Measurements from ENCODE around the gene C1QA.

Gene C1QA

DNA sequence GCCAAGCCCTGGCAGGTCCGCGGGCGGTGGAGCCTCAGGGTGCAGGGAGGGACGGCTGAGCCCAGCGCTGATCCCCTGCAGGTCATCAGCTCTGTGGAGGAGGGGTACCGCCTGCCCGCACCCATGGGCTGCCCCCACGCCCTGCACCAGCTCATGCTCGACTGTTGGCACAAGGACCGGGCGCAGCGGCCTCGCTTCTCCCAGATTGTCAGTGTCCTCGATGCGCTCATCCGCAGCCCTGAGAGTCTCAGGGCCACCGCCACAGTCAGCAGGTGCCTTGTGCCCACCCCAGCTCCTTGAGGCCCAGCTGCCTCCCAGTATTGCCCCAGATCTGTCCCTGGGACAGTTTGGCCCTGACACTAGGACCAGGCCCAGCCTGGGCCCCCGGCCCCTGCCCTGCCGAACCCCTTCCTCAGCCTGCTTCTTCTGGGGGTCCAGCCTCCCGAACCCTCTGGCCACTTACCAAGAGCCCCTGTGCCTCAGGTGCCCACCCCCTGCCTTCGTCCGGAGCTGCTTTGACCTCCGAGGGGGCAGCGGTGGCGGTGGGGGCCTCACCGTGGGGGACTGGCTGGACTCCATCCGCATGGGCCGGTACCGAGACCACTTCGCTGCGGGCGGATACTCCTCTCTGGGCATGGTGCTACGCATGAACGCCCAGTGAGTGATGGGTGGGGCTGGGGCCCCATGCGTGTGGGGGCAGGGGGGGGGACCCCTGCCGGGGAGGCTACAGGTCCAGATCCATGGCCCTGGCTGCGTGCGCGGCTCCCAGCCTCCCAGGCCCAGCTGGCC lies 35.4 kb upstream of the C1QA start:
- Histone ChIP-seq H3K9me2 (ENCODE audit: low read depth, low read length) (no peaks in the 10 kb centered on the region), H3K79me2 (ENCODE audit: insufficient read depth, low read length) (no peaks in the 10 kb centered on the region), H3K27me3 (ENCODE audit: insufficient read depth, low read length) (no peaks in the 10 kb centered on the region; the same call in 1 of the 2 replicates), H3K36me3 (ENCODE audit: insufficient read depth, low read length) (no peaks in the 10 kb centered on the region), H3K4me1 (ENCODE audit: insufficient read depth, low read length, severe bottlenecking) (no peaks in the 10 kb centered on the region), H3K9ac (ENCODE audit: low read length) (no peak overlapping the region), H3F3A (ENCODE audit: insufficient read depth, low read length) (no peaks in the 10 kb centered on the region), H2AFZ (ENCODE audit: low read length) (no peak overlapping the region), H3K9me3 (ENCODE audit: low read length) (no peaks in the 10 kb centered on the region), H3K4me3 (ENCODE audit: low read depth, low read length, poor library complexity, severe bottlenecking) (no peak overlapping the region), H3K4me2 (ENCODE audit: low read length) (no peak overlapping the region), H4K20me1 (ENCODE audit: insufficient read depth, low read length) (no peaks in the 10 kb centered on the region), H3K27ac (ENCODE audit: low read depth, low read length, poor library complexity, severe bottlenecking) (no peak overlapping the region)
- TF ChIP-seq, protein P1, sequence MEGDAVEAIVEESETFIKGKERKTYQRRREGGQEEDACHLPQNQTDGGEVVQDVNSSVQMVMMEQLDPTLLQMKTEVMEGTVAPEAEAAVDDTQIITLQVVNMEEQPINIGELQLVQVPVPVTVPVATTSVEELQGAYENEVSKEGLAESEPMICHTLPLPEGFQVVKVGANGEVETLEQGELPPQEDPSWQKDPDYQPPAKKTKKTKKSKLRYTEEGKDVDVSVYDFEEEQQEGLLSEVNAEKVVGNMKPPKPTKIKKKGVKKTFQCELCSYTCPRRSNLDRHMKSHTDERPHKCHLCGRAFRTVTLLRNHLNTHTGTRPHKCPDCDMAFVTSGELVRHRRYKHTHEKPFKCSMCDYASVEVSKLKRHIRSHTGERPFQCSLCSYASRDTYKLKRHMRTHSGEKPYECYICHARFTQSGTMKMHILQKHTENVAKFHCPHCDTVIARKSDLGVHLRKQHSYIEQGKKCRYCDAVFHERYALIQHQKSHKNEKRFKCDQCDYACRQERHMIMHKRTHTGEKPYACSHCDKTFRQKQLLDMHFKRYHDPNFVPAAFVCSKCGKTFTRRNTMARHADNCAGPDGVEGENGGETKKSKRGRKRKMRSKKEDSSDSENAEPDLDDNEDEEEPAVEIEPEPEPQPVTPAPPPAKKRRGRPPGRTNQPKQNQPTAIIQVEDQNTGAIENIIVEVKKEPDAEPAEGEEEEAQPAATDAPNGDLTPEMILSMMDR (IDR thresholded peaks at IDR 0.05; ENCODE audit: low read length): no peak
- no peak for TF ChIP-seq EZH2 (IDR thresholded peaks at IDR 0.05; ENCODE audit: borderline replicate concordance, low read length)

DNA sequence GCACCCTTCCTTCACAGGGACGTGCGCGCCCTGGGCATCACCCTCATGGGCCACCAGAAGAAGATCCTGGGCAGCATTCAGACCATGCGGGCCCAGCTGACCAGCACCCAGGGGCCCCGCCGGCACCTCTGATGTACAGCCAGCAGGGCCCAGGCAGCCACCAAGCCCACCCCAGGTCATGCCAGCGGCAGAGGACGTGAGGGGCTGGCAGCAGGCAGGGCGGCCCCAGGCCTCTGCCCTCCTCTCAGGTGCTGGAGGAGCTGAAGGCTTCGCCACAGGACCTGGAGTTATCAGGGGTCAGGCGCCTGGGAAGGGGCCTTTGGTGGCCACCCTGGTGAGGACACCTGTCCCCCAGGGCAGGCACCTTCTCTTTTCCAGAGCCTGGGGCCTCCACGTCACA lies 34.8 kb upstream of the C1QA start:
- Histone ChIP-seq H3K9ac (ENCODE audit: low read length) (no peak overlapping the region), H3K27me3 (ENCODE audit: insufficient read depth, low read length) (no peaks in the 10 kb centered on the region; the same call in 1 of the 2 replicates), H3K4me1 (ENCODE audit: insufficient read depth, low read length, severe bottlenecking) (no peaks in the 10 kb centered on the region), H3K36me3 (ENCODE audit: insufficient read depth, low read length) (no peaks in the 10 kb centered on the region), H3K4me2 (ENCODE audit: low read length) (no peak overlapping the region), H3K27ac (ENCODE audit: low read depth, low read length, poor library complexity, severe bottlenecking) (no peak overlapping the region), H3K4me3 (ENCODE audit: low read depth, low read length, poor library complexity, severe bottlenecking) (no peak overlapping the region), H3F3A (ENCODE audit: insufficient read depth, low read length) (no peaks in the 10 kb centered on the region), H3K79me2 (ENCODE audit: insufficient read depth, low read length) (no peaks in the 10 kb centered on the region), H3K9me3 (ENCODE audit: low read length) (no peaks in the 10 kb centered on the region), H3K9me2 (ENCODE audit: low read depth, low read length) (no peaks in the 10 kb centered on the region), H2AFZ (ENCODE audit: low read length) (no peak overlapping the region), H4K20me1 (ENCODE audit: insufficient read depth, low read length) (no peaks in the 10 kb centered on the region)
- no peak for TF ChIP-seq EZH2 (IDR thresholded peaks at IDR 0.05; ENCODE audit: borderline replicate concordance, low read length)
- TF ChIP-seq, protein P1 (IDR thresholded peaks at IDR 0.05; ENCODE audit: low read length): no peak

DNA sequence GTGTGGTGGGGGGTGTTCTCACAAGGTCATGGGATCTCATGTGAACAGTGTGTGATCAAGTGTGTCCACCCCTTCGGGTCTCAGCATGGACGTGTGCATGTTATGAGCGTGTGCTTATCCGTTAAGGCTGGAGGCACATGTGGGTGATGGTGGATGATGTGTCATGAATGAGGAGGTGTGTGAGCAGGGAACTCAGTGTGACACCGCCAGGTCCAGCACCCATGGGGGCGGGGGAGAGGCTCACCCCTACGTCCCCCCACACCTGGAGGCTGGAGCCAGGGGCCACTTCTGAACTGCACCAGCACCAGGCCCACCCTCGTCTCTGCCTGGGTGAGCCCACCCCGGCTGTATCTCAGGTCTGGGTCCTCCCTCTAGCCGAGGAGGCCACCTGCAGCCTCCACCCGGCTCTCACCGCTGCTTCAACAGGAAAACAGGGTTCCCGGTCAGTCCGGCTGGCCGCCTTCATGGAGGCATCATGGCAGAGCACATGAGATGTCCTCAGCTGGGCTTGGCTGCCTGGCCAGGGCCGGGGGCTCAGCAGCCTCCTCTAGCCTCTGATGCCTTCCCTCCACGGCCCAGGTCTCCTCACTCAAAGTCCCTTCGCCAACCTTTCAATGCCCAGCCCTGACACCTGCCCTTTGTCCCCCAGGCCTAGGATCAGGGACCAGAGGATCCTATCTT lies 34.2 kb upstream of the C1QA start:
- no peaks in the 10 kb centered on the region for H3K36me3 ChIP-seq (ENCODE audit: insufficient read depth, low read length)
- no peak overlapping the region for H3K4me2 ChIP-seq (ENCODE audit: low read length)
- no peaks in the 10 kb centered on the region; the same call in 1 of the 2 replicates for H3K27me3 ChIP-seq (ENCODE audit: insufficient read depth, low read length)
- H4K20me1 ChIP-seq (ENCODE audit: insufficient read depth, low read length): no peaks in the 10 kb centered on the region
- no peaks in the 10 kb centered on the region for H3K9me2 ChIP-seq (ENCODE audit: low read depth, low read length)
- H3K9ac ChIP-seq (ENCODE audit: low read length): no peak overlapping the region
- H3K79me2 ChIP-seq (ENCODE audit: insufficient read depth, low read length): no peaks in the 10 kb centered on the region
- no peak for TF ChIP-seq EZH2 (IDR thresholded peaks at IDR 0.05; ENCODE audit: borderline replicate concordance, low read length)
- TF ChIP-seq, protein P1 (IDR thresholded peaks at IDR 0.05; ENCODE audit: low read length): no peak
- H3F3A ChIP-seq (ENCODE audit: insufficient read depth, low read length): no peaks in the 10 kb centered on the region
- H3K4me1 ChIP-seq (ENCODE audit: insufficient read depth, low read length, severe bottlenecking): no peaks in the 10 kb centered on the region
- H3K4me3 ChIP-seq (ENCODE audit: low read depth, low read length, poor library complexity, severe bottlenecking): no peak overlapping the region
- no peak overlapping the region for H2AFZ ChIP-seq (ENCODE audit: low read length)
- no peak overlapping the region for H3K27ac ChIP-seq (ENCODE audit: low read depth, low read length, poor library complexity, severe bottlenecking)
- H3K9me3 ChIP-seq (ENCODE audit: low read length): no peaks in the 10 kb centered on the region
